Measurements from ENCODE around the gene MIDN. TPM values are rescaled to one million over a fixed set of nuclear protein-coding genes. Genes with fewer than 3 reads are reported as not detected.

MIDN gene
- total RNA-seq, 1 donor from 2014 or later = 117 TPM

DNA sequence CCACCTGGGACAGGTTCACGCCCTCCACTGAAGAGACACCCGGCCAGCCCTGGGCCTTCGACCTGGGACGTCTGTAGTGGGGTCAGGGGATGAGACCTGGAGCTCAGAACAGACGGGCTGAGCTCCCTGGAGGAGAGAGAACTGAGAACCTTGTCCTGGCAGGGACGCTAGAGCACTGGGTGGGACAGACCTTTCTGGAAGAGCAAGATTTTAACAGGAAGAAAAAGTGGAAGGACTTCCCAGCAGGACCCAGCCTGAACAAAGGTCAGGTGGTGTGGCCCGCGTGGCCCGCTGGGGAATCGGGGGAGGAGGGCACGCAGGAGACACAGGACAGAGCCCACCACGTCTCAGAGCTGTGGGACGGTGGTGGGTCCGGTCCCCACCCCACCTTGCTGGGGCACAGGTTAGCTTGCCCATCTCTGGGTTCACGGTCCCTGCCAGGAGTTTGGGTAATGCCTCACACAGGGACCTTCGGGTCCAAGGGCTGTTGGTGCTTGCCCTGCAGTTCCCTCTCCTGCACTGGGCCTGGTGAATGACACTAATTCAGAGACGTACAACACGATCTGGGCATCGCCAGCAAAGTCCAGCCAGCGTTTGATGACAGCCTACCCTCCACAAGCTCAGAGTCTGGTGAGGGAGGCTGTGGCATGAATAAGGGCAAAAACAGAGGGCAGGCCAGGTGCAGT lies 36.1 kb downstream of the MIDN start:
- intact Hi-C loops (cut with DNase I) = loop anchor here (10.0 kb wide), 1 partner anchor 110 kb away; no protein-coding TSS in a partner anchor
- ATAC-seq (no peak), DNase-seq (ENCODE audit: low spot score) (no peak)

GRCh38 chr19:1284979-1285736 lies 36.8 kb downstream of the MIDN start:
- intact Hi-C loops (cut with DNase I) = loop anchor here (10.0 kb wide), 1 partner anchor 110 kb away; no protein-coding TSS in a partner anchor
- ATAC-seq (no peak), DNase-seq (ENCODE audit: low spot score) (no peak)

DNA sequence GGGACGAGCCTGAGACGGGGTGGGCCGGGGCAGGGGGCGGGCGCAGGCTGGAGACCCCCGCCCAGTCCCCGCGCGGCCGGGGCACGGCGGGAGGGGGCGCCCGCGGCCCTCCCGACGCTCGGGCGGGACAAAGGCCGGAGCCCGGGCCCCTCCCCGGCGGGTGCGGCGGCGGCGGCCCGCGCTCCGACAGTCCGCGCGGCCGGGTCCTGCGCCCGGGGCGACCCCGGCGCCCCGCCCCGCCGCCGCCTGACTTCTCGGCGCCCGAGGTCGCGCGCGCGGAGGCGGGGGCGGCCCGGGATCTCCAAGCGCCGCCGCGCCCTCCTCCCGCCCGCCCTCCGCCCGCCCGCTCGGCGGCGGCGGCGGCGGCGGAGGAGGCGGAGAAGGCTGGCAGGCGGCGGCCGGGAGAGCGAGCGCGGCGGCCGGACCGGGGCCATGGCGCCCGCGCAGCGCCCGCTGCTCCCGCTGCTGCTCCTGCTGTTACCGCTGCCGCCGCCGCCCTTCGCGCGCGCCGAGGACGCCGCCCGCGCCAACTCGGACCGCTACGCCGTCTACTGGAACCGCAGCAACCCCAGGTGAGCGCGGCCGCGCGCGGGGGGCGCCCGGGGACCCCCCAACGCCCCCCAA lies 37.5 kb downstream of the MIDN start, which contains the start of gene EFNA2:
Gene EFNA2 (plus strand): TSS at position 137 of the 624 bp plus-strand sequence. CDS start 296 bp downstream, at position 433.
- intact Hi-C loops (cut with DNase I) = loop anchor here (10.0 kb wide), 1 partner anchor 109 kb away; no protein-coding TSS in a partner anchor
- DNase-seq (ENCODE audit: low spot score) (no peak), ATAC-seq (no peak)

GRCh38 chr19:1286487-1287353 lies 38.3 kb downstream of the MIDN start:
- no peak for DNase-seq (ENCODE audit: low spot score)
- intact Hi-C loops (cut with DNase I) = loop anchor here (10.0 kb wide), 1 partner anchor 108 kb away; no protein-coding TSS in a partner anchor
- no peak for ATAC-seq

DNA sequence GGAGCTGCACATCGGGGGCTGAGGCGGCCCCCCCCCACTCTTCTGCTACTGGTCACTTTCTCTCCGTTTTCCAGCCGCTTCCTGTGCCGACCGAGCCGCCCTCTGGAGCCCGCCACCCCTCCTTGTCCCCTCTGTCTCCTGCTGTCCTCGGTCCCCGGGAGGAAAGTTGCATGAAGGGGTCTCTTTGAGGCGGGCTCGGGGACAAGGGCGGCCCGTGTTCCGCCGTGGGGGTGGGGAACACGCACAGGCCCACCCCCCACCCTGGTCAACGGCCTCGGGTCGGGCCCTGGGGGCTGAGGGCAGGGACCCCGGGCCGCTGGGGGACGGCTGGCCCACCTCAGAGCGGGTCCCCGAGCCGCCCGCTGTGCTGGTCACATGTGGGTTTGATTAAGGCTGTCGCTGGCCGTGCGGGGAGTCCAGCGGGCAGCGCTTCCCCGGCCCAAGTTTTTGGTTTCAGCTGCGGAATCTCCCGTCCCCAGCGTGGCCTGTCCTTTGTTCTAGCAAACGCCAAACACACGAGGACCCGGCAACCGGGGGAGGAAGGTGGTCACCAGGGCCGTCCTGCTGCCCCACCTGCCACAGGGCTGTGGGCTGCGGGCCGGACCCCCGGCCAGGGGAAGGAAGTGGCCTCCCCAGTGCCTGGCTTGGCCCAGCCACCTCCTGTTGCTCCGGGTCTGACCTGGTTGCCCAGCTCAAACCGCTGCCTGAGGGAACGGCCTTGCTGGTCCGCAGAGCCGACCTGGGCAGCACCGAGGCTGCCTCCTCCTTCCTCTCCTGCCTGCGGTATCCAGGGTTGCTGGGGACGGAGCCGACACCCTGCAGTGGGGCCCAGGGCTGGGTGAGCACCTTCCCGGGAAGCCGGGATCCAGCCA lies 39.2 kb downstream of the MIDN start:
- DNase-seq (ENCODE audit: low spot score) = no peak
- intact Hi-C loops (cut with DNase I) = loop anchor here (10.0 kb wide), 1 partner anchor 107 kb away; no protein-coding TSS in a partner anchor
- no peak for ATAC-seq

GRCh38 chr19:1288226-1288612 lies 39.8 kb downstream of the MIDN start:
- DNase-seq (ENCODE audit: low spot score) = no peak
- ATAC-seq = no peak
- intact Hi-C loops (cut with DNase I) = loop anchor here (10.0 kb wide), 1 partner anchor 107 kb away; no protein-coding TSS in a partner anchor

- DNase-seq (ENCODE audit: low spot score) (no peak), ATAC-seq (no peak)
- intact Hi-C loops (cut with DNase I) = loop anchor here (1.0 to 10.0 kb wide), 2 partner anchors 106 to 468 kb away; no protein-coding TSS in a partner anchor
Measured at GRCh38 chr19:1288833-1289685, 40.7 kb downstream of the MIDN start.

DNA sequence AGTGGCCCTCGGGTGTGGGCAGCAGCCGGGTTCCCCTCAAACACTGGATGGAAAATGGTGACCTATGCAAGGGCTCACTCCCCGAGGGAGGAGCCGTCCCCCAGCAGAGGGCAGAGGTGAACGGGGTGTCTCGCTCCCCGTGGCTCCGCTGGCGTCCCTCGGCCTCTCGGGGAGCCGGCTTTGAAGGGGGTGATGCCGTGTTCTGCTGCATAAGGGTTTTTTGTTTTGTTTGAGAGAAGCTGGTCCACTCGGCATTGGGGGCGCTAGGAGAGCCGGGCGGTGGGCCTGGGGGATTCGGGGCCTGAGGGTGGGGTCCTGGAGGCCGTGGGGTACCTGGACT lies 41.3 kb downstream of the MIDN start:
- ATAC-seq (no peak), DNase-seq (ENCODE audit: low spot score) (no peak)
- intact Hi-C loops (cut with DNase I) = loop anchor here (1.0 to 10.0 kb wide), 2 partner anchors 105 to 468 kb away; no protein-coding TSS in a partner anchor

- no peak for ATAC-seq
- intact Hi-C loops (cut with DNase I) = no loop called here
- no peak for DNase-seq (ENCODE audit: low spot score)
Measured at GRCh38 chr19:1290196-1290702, 41.9 kb downstream of the MIDN start.

GRCh38 chr19:1290703-1291651 lies 42.6 kb downstream of the MIDN start:
- DNase-seq (ENCODE audit: low spot score) (no peak), ATAC-seq (no peak)
- intact Hi-C loops (cut with DNase I) = no loop called here

DNA sequence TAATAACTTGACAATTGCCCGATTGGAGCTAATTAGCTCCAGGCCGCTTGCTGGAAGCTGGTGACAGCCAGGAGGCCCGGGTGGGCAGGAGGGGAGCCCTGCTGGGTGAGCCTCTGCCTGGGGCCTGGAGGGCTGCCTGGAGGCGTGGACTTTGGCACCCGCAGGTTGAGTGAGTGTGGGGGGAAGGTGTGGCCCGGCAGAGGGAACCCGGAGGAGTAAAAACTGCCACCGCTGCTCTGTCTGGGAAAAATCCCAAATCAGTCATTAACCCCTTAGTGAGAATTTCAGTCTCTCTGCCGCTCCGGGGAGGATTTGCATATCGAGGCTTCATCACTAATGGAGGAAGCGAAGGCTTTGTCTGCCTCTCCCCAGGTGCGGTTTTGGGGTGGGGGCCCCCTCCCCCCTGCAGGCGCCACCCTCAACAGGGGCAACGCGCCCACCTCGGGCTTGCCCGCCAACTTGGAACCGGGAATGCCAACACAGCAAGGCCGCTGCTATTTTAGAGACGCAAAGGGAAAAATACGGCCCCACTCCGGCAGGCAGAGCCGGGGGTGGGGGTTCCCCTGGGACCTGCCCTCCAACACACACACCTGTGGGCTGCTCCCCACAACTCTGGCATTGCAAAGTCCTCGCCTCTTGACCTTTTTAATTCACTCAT lies 43.5 kb downstream of the MIDN start:
- no peak for ATAC-seq
- DNase-seq (ENCODE audit: low spot score) = no peak
- intact Hi-C loops (cut with DNase I) = no loop called here

GRCh38 chr19:1292419-1293151 lies 44.2 kb downstream of the MIDN start:
- no peak for ATAC-seq
- intact Hi-C loops (cut with DNase I) = no loop called here
- DNase-seq (ENCODE audit: low spot score) = no peak

DNA sequence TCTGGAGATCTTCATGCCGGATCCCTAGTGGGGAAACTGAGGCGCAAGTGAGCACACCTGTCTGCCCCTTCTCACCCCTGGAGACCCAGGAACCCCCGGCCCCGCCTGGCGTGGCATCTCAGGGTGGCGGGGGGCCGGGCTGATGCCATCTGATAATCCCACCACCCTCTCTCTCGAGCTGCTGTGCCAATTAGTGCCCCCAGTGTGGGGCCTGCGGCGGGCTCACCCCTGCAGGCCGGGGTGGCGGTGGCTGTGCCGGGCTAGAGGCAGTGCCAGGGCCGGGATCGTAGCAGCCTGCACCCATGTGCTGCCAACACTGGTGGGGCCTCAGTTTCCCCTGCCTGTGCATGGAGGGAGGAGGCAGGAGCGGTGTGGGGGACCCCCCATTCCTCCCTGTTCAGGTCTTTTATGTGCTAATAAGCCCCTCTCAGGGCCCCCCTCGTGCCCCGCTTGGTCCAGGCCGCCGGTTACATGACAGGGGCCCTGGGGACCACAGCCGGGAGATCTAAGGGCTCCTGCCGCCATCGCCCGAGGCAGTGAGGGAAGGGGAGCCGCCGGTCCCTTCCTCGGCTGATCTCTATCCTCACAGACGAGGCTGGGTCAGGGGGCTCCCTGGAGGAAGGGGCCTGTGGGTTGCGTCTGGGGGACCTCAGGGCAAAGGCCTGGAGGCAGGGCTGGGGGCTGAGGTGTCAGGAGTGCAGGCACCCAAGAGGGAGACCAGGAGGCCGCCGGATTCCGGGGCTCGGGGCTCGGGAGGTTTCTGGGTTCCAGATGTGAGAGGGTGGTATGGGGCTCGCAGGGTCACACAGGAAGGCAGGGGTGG lies 45.6 kb downstream of the MIDN start:
- ATAC-seq (no peak), DNase-seq (ENCODE audit: low spot score) (no peak)
- intact Hi-C loops (cut with DNase I) = no loop called here

GRCh38 chr19:1294688-1295087 lies 46.3 kb downstream of the MIDN start:
- ATAC-seq (no peak), DNase-seq (ENCODE audit: low spot score) (no peak)
- intact Hi-C loops (cut with DNase I) = no loop called here
